Astrocyte (in vitro differentiated cells and primary cell): ENCODE measurements around the gene WWP2. TPM values are rescaled to one million over a fixed set of nuclear protein-coding genes. Genes with fewer than 3 reads are reported as not detected.

Source experiments
- DNase-seq: peaks from one replicate; pipeline ENCODE4 v3.0.0-alpha.2; 2010; ENCODE audit warnings: low read depth
- FAIRE-seq: peaks from 2 replicates; lab custom pipeline; 2011; peaks lifted over from hg19 to GRCh38; lab: Jason Lieb, UNC
- H2AFZ ChIP-seq: 2 replicates; pipeline ENCODE4 v1.6.0; 2012; ENCODE audit warnings: low read depth, low read length, inconsistent platforms
- H3K27ac ChIP-seq: 2 replicates; pipeline ENCODE4 v1.5.1; 2011; ENCODE audit warnings: low read depth, low read length, inconsistent platforms
- H3K27me3 ChIP-seq: 2 replicates; pipeline ENCODE4 v1.6.0; 2011; ENCODE audit warnings: low read length, inconsistent platforms; ENCODE audit not compliant: insufficient read depth
- H3K36me3 ChIP-seq: 2 replicates; pipeline ENCODE4 v1.5.1; 2011; ENCODE audit warnings: low read length, inconsistent platforms; ENCODE audit not compliant: insufficient read depth
- H3K4me1 ChIP-seq: 2 replicates; pipeline ENCODE4 v1.5.1; 2011; ENCODE audit warnings: low read length, inconsistent platforms; ENCODE audit not compliant: insufficient read depth
- H3K4me2 ChIP-seq: 2 replicates; pipeline ENCODE4 v1.6.0; 2012; ENCODE audit warnings: low read length, inconsistent platforms
- H3K4me3 ChIP-seq: 2 replicates; pipeline ENCODE4 v1.5.1; 2011; ENCODE audit warnings: low read depth, mild to moderate bottlenecking, low read length, inconsistent platforms; ENCODE audit not compliant: insufficient read depth
- H3K79me2 ChIP-seq: 2 replicates; pipeline ENCODE4 v1.6.0; 2012; ENCODE audit warnings: mild to moderate bottlenecking, low read length, inconsistent platforms; ENCODE audit not compliant: insufficient read depth
- H3K9ac ChIP-seq: 2 replicates; pipeline ENCODE4 v1.6.0; 2012; ENCODE audit warnings: mild to moderate bottlenecking, low read length, inconsistent platforms
- H3K9me3 ChIP-seq: 2 replicates; pipeline ENCODE4 v1.5.1; 2012; ENCODE audit warnings: low read depth, mild to moderate bottlenecking, low read length, inconsistent platforms; ENCODE audit not compliant: insufficient read depth
- H4K20me1 ChIP-seq: 2 replicates; pipeline ENCODE4 v1.6.0; 2012; ENCODE audit warnings: low read length, inconsistent platforms; ENCODE audit not compliant: insufficient read depth
- H3K27ac Mint-ChIP-seq: one replicate; pipeline ENCODE4 v1.8.0; 2021; ENCODE audit warnings: mild to moderate bottlenecking, mixed read lengths; ENCODE audit not compliant: unreplicated experiment
- H3K27me3 Mint-ChIP-seq: one replicate; pipeline ENCODE4 v1.8.0; 2021; ENCODE audit warnings: low read depth, mixed read lengths; ENCODE audit not compliant: unreplicated experiment
- H3K36me3 Mint-ChIP-seq: one replicate; pipeline ENCODE4 v1.8.0; 2021; ENCODE audit warnings: low read depth, mixed read lengths; ENCODE audit not compliant: unreplicated experiment
- H3K4me1 Mint-ChIP-seq: one replicate; pipeline ENCODE4 v1.8.0; 2021; ENCODE audit warnings: low read depth, mixed read lengths; ENCODE audit not compliant: unreplicated experiment
- H3K4me3 Mint-ChIP-seq: one replicate; pipeline ENCODE4 v1.8.0; 2021; ENCODE audit warnings: mild to moderate bottlenecking, moderate library complexity, mixed read lengths; ENCODE audit not compliant: unreplicated experiment
- H3K9me3 Mint-ChIP-seq: one replicate; pipeline ENCODE4 v1.8.0; 2021; ENCODE audit warnings: mild to moderate bottlenecking, mixed read lengths; ENCODE audit not compliant: unreplicated experiment
- CTCF ChIP-seq: IDR thresholded peaks from 2 replicates; pipeline ENCODE4 v1.5.1; 2011; ENCODE audit warnings: low read depth, mild to moderate bottlenecking, inconsistent platforms, low read length, moderate library complexity; ENCODE audit not compliant: insufficient read depth
- EZH2 ChIP-seq: IDR thresholded peaks from 2 replicates; pipeline ENCODE4 v1.6.1; 2012; ENCODE audit warnings: mild to moderate bottlenecking, low read length, inconsistent platforms; ENCODE audit not compliant: insufficient read depth
- total RNA-seq: library from RNA; stranded (reverse); gene quantifications from 2 replicates; pipeline ENCODE4 v1.2.1, GENCODE V29; 2021

Gene WWP2
- total RNA-seq, 1 donor from 2014 or later = 28.7 TPM

GRCh38 chr16:69794486-69794885 lies 32.4 kb downstream of the WWP2 start:
- Histone ChIP-seq H3K4me1 (peaks cover 7% of the 10 kb centered on the region), H3K4me2 (no peak overlapping the region), H4K20me1 (no peaks in the 10 kb centered on the region), H2AFZ (no peak overlapping the region), H3K79me2 (no peaks in the 10 kb centered on the region), H3K4me3 (no peak overlapping the region), H3K9me3 (no peaks in the 10 kb centered on the region), H3K36me3 (no peaks in the 10 kb centered on the region), H3K27ac (no peak overlapping the region), H3K27me3 (no peaks in the 10 kb centered on the region), H3K9ac (no peak overlapping the region)
- Mint-ChIP-seq H3K4me3 (no peak overlapping the region), H3K27me3 (no peaks in the 10 kb centered on the region), H3K27ac (no peak overlapping the region), H3K36me3 (peaks cover 3% of the 10 kb centered on the region), H3K4me1 (peaks cover 2% of the 10 kb centered on the region), H3K9me3 (no peaks in the 10 kb centered on the region)
- TF ChIP-seq EZH2 = no peak
- TF ChIP-seq CTCF = no peak
- no peak for DNase-seq
- FAIRE-seq = no peak

- peak overlapping the region; percentile 18 for H3K9ac ChIP-seq
- TF ChIP-seq EZH2 (no peak), CTCF (peak; percentile 93)
Observed at GRCh38 chr16:69796285-69797118, 34.4 kb downstream of the WWP2 start.

GRCh38 chr16:69798466-69798865 lies 36.3 kb downstream of the WWP2 start:
- no peaks in the 10 kb centered on the region for H3K79me2 ChIP-seq
- FAIRE-seq (no peak), DNase-seq (no peak)
- Mint-ChIP-seq H3K9me3 (no peaks in the 10 kb centered on the region), H3K27me3 (no peaks in the 10 kb centered on the region), H3K36me3 (no peaks in the 10 kb centered on the region), H3K4me1 (peaks cover 2% of the 10 kb centered on the region), H3K27ac (no peak overlapping the region), H3K4me3 (no peak overlapping the region)
- no peaks in the 10 kb centered on the region for H3K9me3 ChIP-seq
- no peak overlapping the region for H3K4me2 ChIP-seq
- H3K27me3 ChIP-seq = no peaks in the 10 kb centered on the region
- TF ChIP-seq CTCF (peak; percentile 37), EZH2 (no peak)
- H3K4me3 ChIP-seq = no peak overlapping the region
- no peaks in the 10 kb centered on the region for H4K20me1 ChIP-seq
- no peak overlapping the region for H3K9ac ChIP-seq
- H3K36me3 ChIP-seq = no peaks in the 10 kb centered on the region
- H3K27ac ChIP-seq = no peak overlapping the region
- no peak overlapping the region for H2AFZ ChIP-seq
- peaks cover 7% of the 10 kb centered on the region for H3K4me1 ChIP-seq

More at GRCh38 chr16:69796285-69797118, 34.4 kb downstream of the WWP2 start:
- Mint-ChIP-seq H3K27ac (no peak overlapping the region), H3K4me3 (no peak overlapping the region), H3K36me3 (peaks cover 3% of the 10 kb centered on the region), H3K9me3 (no peaks in the 10 kb centered on the region), H3K4me1 (peaks cover 2% of the 10 kb centered on the region), H3K27me3 (no peaks in the 10 kb centered on the region)
- Histone ChIP-seq H3K9me3 (no peaks in the 10 kb centered on the region), H3K36me3 (no peaks in the 10 kb centered on the region), H3K4me1 (peaks cover 7% of the 10 kb centered on the region), H3K27me3 (no peaks in the 10 kb centered on the region), H3K4me2 (peak overlapping the region; percentile 44), H3K4me3 (no peak overlapping the region), H3K27ac (no peak overlapping the region), H3K79me2 (no peaks in the 10 kb centered on the region), H4K20me1 (no peaks in the 10 kb centered on the region), H2AFZ (no peak overlapping the region)
- DNase-seq = peak; percentile 38
- peak; percentile 85 for FAIRE-seq
